ENCODE data around the gene GADD45A.
"Not testable (repeated sequence)": the region's sequence is repeated elsewhere in the genome, so short reads cannot be mapped to it uniquely, and the experiment has no call there.

GADD45A gene, protein sequence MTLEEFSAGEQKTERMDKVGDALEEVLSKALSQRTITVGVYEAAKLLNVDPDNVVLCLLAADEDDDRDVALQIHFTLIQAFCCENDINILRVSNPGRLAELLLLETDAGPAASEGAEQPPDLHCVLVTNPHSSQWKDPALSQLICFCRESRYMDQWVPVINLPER

DNA sequence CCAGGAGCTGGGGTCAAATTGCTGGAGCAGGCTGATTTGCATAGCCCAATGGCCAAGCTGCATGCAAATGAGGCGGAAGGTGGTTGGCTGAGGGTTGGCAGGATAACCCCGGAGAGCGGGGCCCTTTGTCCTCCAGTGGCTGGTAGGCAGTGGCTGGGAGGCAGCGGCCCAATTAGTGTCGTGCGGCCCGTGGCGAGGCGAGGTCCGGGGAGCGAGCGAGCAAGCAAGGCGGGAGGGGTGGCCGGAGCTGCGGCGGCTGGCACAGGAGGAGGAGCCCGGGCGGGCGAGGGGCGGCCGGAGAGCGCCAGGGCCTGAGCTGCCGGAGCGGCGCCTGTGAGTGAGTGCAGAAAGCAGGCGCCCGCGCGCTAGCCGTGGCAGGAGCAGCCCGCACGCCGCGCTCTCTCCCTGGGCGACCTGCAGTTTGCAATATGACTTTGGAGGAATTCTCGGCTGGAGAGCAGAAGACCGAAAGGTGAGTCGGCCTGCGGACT is at the start of gene GADD45A:
TSS of gene GADD45A (plus strand) at position 135 of the 491 bp plus-strand sequence. CDS start at position 429, 294 bp downstream.
- DNase-seq (ENCODE audit: low read depth): peak; percentile 95

DNA sequence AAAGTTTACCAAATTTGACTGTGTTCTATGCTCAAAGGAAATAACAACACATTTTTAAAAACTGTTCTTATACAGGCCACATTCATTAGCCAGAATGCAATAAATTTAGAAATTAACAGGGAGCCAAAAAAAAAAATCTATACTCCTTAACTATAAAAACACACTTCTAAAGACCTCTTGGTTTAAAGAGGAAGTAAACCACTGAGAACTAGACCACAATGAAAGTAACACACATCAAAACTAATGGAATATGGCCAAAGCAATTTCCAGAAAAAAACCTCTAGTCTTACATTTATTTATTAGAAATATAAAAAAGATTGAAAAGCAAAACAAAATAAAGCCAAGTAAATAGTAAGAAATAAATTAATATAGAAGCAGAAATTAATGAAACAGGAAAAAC is 48.9 kb upstream of the GADD45A start:
- DNase-seq (ENCODE audit: low read depth): no peak

DNA sequence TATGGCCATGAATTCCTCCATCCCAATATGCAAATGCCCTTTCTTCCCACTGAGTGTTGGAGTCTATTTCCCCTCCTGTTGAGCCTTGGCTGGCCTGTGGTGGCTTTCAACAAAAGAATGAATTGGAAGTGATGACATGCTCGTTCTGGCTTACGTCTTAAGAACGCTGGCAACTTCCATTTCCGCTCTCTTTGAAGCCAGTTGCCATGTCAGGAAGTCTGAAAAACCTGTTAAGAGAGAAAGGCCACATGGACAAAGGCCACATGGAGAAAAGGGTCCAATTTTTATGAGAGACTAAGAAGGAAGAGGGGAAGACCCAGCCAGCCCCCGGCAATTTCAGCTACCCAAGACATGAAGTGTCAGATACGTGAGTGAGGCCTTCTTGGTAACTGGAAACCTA is 45.6 kb upstream of the GADD45A start:
- DNase-seq (ENCODE audit: low read depth): no peak

DNA sequence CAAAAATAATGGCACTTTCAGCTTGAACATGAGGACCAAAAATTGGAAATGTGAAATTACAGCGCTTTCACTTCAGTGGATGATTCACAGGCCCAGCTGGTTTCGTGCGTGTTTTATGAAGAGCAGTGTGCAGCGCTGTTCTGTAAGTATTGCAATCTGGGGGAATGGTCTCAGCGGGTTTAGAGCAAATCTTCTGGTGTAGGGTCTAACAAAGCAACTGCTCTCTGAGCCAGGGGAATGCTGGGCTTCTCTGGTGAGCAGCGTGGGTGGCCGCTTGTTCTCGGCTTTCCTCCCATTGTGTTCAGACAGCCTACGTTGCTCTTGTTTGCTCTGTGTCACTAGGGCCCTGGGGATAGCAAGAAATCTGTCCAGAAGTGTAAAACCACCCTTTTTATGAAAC is 42.4 kb upstream of the GADD45A start:
- DNase-seq (ENCODE audit: low read depth): no peak

DNA sequence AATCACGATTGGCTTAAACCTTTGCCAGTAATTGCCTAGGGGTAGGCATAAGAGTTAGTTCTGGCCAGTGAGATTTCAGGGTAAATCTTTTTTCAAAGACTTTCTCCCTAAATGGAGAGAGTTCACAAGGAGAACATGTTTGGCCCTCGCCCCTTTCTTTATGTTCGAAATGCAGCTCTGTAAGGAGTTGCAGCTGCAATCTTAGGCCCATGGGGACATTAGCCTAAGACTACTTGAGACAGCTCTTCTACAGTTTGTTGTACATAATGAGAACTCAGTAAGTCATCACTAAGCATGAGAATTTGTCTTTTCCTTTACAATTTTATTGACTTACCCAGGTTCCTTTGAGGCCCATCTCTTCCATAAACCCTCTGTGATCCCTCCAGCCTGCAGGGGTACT is 40.4 kb upstream of the GADD45A start:
- no peak for DNase-seq (ENCODE audit: low read depth)

DNA sequence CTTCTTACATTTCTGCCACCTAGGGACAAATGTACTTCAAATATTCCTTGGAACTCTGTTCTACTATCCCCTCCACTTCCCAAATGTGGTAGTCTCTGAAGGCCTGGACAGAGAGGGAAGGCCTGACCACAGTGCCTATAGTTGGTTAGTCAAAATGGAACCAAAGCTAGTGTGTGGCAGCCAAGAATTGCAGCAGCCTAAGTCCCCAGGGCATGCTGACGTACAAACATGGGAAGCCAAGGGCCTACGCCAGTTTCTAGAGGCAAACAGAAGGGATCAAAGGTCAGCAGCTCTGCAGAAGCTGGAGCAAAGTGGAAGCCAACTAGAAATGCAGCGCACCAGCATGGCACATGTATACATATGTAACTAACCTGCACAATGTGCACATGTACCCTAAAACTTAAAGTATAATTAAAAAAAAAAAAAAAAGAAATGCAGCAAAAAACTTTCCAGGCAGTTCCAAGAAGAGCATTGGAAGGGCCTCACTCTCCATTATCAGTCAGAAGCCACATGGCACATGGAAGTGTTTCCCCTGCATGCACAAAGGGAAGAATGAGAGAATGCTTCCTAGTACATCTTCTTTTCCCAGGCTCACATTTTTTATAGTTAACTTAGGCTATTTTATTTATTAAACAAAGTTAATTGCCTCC is 39.4 kb upstream of the GADD45A start:
- no peak for DNase-seq (ENCODE audit: low read depth)

DNA sequence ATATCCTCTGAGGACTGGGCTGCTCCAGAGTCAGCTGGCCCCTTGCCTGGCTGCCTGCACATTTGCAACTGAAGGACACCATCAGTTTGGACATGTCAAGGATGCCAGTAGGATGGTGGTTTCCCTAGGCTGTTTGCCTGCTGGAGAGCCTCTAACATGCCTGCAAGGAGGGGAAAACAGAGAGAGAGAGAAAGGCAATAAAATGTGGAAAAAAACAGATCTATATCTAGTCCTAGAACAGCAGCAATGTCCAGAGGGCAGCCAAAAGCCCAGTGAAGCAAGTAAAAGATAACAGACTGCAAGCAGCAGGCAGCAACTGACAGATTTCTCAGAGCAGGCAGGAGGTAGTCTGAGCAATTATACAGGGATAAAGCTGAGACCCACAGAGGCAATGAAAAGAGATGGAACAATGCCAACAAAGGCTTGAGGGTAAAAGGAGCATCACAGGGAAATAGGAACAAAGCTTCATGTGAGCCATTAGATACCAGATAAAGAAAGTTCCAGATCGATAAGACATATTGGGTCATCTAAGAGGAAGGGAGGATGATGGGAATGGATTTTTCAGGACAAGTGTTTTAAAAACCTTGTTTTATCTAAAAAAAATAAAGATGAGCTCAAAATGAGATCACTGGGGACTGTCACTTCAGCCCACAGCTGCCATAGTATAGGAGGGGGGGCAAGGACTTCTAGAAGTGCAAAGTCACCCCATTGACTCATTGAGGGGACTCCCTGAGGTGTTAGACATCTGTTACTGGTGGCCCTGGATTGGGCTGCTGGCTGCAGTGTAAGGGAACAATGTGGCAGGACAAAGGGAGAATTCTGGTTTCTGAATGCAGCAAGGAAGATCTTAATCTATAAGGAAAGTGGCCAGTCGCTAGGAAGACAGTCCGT is 38.6 kb upstream of the GADD45A start:
- DNase-seq (ENCODE audit: low read depth): no peak

DNA sequence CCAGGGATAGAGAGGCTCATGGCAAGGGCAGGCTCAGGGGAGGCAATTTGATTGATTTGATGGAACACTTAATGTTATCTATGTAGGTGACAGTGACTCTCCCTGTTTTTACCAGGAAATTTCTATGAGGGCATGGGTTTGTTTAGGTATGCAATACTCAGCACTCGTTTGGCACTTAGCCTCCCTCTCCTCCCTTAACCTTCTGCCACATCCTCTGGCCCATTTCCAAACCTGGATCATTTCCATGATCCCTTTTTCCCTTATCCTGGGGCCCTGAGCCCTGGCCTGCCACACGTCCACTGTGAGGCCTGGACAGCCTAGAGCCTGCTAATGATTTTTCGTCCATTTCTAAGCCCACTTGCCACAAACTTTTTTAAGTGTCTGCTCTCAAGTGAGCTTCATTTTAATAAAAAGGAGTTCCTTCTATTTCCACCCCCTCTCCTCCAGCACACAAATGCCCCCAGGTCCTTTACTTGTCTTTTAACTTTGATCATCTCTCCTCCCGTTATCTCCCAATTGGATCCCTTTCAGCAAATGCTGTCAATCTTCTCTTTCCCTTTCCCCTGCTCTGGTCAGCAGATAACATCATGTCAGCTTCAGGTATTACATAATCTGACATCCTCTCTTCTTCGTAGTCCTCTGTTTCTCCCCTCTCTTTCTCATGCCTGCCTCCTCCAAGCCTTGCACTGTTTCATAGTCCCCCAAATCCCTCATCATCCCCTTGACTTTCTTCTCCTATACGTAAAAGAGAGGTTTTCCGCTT is 37.8 kb upstream of the GADD45A start:
- no peak for DNase-seq (ENCODE audit: low read depth)

DNA sequence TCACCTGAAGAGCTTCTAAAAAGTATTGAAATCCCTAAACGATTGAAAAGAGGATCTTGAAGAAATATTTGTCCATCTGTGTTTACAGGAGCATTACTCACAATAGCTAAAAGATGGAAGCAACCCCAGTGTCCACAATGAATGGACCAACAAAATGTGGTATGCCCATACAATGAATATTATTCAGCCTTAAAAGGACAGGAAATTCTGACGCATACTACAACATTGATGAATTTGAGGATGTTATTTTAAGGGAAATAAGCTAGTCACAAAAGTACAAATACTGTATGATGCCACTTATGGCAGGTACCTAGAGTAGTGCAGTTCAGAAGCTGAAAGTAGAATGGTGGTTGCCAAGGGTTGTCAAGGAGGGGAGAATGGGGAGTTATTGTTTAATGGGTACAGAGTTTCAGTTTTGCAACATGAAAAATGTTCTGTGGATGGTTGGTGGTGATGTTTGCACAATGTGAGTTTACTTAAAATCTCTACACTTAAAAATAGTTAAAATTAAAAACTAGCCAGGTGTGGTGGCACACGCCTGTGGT is 37.1 kb upstream of the GADD45A start:
- no peak for DNase-seq (ENCODE audit: low read depth)

DNA sequence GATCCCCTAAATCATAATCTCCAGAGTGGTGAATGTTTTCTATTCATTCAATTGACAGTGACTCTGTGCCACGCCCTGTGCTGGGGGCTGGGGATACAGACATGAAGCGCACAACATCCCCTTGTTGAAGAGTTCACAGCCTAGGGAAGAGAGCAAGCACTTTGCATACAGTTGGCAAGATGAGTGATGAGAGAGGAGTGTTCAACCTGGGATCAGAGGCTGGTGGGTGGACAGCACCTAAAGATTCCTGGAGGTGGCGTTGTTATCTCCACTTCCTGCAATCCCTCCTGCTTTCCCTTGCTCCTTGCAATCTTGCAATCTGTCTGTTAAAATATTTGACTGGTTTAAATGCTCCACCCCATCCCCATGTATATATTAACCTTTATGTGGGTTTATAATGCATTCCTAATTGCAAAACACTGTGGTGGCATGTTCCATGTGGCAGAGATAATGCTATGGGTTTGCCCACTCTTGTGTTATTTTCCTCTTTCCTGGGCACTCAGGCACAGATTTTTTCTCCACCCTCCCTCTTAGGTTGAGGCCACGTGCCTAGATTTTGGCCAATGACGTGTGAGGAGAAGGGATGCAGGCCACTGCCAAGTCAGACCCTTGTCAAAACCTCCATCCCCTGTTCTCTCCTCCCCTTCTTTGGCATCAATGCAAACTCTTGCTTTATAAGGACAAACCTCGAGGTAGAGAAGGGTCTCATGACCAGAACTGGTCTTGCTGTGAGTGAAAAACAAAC is 36.2 kb upstream of the GADD45A start:
- no peak for DNase-seq (ENCODE audit: low read depth)

DNA sequence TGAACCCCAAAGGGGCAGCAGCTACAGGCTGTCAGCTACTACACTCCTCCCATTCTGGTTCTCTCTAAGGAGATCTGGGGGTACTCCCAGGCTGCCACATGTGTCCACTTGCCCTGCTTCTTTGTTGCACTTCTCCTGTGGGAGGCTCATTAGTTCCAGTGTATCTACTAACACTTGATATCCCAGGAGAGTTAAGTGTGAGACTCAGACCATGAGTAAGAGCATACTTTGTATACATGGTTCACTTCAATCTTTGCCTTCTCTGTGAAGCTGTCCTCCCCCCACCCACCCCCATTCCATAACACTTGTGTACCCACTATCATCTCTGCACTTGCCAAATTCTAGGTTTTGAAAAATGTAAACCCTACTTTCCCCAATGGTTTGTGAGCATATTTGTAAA is 34.9 kb upstream of the GADD45A start:
- DNase-seq (ENCODE audit: low read depth): no peak

DNA sequence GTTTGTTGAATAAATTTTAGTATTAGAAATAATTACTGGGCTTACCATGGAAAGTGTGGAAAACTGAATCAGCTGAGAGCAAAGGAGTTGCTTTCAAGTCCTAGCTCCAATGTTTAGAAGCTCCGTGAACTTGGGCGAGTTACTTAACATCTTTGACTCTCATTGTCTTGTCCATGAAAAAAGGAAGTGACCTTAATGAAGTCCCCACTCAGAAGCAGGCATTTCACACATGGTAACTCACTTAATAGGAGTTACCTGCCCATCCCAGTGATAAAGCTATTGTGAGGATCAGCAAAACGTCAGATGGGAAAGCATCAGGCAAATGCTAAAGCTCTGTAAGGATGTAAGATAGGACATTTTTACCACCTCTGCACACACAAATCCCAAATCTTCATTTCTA is 34.0 kb upstream of the GADD45A start:
- no peak for DNase-seq (ENCODE audit: low read depth)

DNA sequence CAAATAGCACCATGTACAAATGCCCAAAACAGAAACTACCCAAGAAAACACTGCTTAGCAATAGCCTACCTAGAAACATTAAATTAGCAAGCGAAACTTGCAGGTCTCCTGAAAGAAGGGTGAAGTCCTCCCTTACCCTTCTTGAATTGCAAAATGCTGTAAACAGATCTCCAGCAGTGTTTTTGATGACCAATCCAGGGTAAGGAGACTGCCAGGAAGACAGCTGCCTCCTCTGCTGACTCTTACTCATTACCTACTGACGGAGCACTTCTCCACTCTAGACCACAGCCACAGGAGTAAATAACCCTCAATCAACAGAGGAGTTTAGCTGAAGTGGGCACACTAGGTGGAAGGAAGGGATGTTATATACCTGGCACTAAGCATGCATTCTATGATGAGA is 32.2 kb upstream of the GADD45A start:
- DNase-seq (ENCODE audit: low read depth): no peak

DNA sequence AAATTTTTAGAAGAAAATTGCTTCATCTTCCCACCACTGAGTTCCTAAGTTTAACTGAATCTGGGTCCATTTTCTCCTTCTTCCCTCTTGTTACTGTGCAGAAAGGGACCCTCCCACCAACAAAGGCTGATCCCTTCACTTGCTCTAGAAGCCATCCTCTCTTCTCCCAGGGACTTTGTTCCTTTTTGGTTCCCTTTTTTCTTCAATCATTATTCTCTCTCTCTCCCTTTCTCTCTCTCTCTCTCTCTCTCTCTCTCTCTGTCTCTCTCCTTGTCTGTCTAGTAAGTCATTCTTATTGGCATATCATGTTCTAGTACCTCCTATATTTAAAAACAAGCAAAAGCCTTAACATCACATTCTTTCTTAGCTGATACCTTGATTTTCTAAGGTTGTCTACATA is 31.7 kb upstream of the GADD45A start:
- no peak for DNase-seq (ENCODE audit: low read depth)

DNA sequence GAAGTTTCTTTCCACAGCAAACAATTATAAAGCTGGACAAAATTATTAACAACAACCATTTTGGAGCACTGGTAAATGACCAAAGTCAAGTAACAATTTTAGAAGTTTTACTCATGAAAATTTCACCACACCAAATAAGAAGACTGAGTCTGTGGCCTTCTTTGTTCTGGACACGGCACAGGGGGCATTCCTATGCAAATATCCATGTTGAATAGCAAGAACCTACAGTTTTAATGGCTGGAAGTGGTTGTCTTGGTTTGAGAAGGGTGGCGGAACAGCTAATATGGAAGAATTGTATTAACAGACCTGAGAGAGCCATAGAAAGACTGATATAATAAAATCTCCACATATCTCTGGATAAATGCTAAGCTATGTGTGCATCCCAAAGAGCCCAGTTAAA is 29.4 kb upstream of the GADD45A start:
- DNase-seq (ENCODE audit: low read depth): no peak

DNA sequence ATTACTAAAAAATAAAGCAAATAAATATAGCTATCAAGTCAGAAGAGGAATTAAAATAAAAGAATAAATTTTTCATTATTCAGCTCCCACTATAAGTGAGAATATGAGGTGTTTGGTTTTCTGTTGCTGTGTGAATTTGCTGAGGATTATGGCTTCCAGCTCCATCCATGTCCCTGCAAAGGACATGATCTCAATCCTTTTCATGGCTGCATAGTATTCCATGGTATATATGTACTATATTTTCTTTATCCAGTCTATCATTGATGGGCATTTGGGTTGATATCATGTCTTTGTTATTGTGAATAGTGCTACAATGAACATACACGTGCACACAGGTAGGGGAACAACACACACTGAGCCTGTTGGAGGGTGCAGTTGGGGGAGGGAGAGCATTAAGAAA is 27.8 kb upstream of the GADD45A start:
- not testable (repeated sequence) for DNase-seq (ENCODE audit: low read depth)

DNA sequence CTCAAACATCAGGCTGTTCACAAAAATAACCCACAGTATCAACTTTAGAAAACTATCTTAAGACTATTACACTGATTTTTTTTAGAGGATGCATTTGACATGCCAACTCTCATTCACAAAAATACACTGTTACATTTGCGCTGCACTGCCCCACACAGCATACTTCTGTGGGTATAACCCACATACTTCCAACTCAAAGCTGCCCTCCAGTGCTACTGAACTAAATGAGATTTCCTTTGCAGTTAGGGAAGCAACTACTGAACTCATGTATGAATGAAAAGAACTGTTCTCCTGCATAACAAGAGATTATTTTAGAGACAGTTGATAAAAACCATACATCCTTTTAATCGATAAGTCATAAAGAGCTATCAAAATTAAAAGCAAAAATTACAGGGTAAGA is 25.8 kb upstream of the GADD45A start:
- no peak for DNase-seq (ENCODE audit: low read depth)

DNA sequence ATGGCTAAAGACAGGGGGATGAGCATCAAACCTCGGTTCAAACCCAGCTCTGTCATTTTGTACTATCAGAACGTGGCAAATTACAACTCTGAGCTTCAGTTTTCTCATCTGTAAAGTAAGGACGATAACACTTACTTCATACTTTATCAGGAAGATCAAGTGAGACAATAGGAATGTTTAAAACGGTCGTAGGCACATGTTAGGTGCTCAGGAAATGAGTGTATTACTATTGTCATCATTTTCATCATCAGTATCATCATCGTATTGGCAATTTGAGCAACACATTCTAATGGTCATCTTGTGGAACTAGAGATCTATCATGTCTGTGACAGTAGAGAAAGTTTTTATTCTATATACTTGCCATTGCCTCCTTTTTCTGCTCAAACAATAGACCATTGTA is 22.1 kb upstream of the GADD45A start:
- DNase-seq (ENCODE audit: low read depth): no peak

DNA sequence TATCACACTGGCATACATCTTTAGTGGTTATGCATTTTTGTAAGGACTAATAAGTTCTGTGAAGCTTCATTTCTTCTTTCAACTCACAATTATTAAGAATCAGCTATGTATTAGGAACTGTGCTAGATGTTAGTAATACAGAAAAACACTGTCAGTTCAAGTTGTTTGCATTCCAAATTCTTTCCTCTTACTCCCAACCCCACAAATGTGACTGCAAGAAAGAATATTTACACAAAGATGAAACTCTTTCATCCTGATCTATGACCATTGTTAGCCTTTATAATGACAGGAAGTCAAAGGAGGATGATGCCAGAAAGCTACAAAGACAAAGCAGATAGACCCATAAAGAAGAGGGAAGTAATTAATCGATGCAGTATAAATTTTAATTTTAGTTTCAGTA is 21.0 kb upstream of the GADD45A start:
- DNase-seq (ENCODE audit: low read depth): no peak

DNA sequence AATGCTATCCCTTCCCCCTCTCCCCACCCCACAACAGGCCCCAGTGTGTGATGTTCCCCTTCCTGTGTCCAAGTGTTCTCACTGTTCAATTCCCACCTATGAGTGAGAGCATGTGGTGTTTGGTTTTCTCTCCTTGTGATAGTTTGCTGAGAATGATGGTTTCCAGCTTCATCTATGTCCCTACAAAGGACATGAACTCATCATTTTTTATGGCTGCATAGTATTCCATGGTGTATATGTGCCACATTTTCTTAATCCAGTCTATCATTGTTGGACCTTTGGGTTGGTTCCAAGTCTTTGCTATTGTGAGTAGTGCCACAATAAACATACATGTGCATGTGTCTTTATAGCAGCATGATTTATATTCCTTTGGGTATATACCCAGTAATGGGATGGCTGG is 19.7 kb upstream of the GADD45A start:
- DNase-seq (ENCODE audit: low read depth): not testable (repeated sequence)

DNA sequence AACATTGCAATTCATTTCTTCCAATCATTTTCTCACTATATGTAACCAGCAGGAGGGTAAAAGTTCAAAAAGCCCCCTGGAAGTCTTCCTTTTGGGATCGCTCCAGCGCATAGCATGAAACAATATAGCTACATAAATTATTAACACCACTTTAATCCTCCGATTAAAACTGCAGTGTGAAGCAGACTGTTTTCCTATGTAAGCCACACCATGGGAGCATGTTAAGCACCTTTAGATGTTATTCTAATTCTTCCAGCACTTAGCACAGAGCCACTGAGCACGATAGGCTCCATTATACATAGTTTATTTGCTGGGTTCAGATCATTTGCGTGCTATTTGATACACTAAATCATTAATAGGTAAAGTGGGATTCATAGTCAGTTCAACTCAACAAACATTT is 18.4 kb upstream of the GADD45A start:
- no peak for DNase-seq (ENCODE audit: low read depth)
